Tongue (tissue), 2 donors: Measurements from ENCODE around the gene DSTN. TPM values are rescaled to one million over a fixed set of nuclear protein-coding genes. Genes with fewer than 3 reads are reported as not detected.
A peak's percentile ranks its signal among the peaks of the same experiment; 100 is the strongest.

Source experiments
- DNase-seq: peaks from one replicate; pipeline ENCODE4 v3.0.0-alpha.2; 2015
- total RNA-seq: library from RNA; depleted of rRNA; stranded (reverse); fragments of >200 nt; gene quantifications from one replicate; pipeline ENCODE4 v1.2.3, GENCODE V29; 2014

The DSTN gene
- total RNA-seq, 1 donor from 2014 or later: 244 TPM

- no peak for DNase-seq
Observed at GRCh38 chr20:17613328-17614175, 43.7 kb downstream of the DSTN start.

GRCh38 chr20:17614176-17614811 lies 44.4 kb downstream of the DSTN start:
- DNase-seq: peak; percentile 84

GRCh38 chr20:17614812-17615644 lies 45.2 kb downstream of the DSTN start:
- DNase-seq: peak; percentile 49

GRCh38 chr20:17615645-17616479 lies 46.0 kb downstream of the DSTN start:
- DNase-seq: peak; percentile 38

- DNase-seq: no peak
Observed at GRCh38 chr20:17616480-17617211, 46.8 kb downstream of the DSTN start.

GRCh38 chr20:17617212-17617867 lies 47.5 kb downstream of the DSTN start:
- DNase-seq: peak; percentile 63

GRCh38 chr20:17617868-17618672 lies 48.2 kb downstream of the DSTN start:
- DNase-seq: no peak

- no peak for DNase-seq
Observed at GRCh38 chr20:17618673-17619013, 48.8 kb downstream of the DSTN start.

GRCh38 chr20:17619351-17620093 lies 49.6 kb downstream of the DSTN start:
- no peak for DNase-seq

GRCh38 chr20:17620371-17621228 lies 50.7 kb downstream of the DSTN start:
- no peak for DNase-seq

GRCh38 chr20:17621229-17621968 lies 51.5 kb downstream of the DSTN start:
- no peak for DNase-seq

- DNase-seq: no peak
Observed at GRCh38 chr20:17622086-17622850, 52.4 kb downstream of the DSTN start.

- DNase-seq: no peak
Observed at GRCh38 chr20:17622851-17623508, 53.1 kb downstream of the DSTN start.

GRCh38 chr20:17624070-17624469 lies 54.2 kb downstream of the DSTN start:
- no peak for DNase-seq

GRCh38 chr20:17624551-17625245 lies 54.8 kb downstream of the DSTN start:
- DNase-seq: no peak
